Body of pancreas (tissue), 4 donors: ENCODE data around the gene DHRS1. TPM values are rescaled to one million over a fixed set of nuclear protein-coding genes. Genes with fewer than 3 reads are reported as not detected.

Experiments used
- ATAC-seq: fragments of 150-250 bp; one replicate; pipeline ENCODE4 v1.9.1; 2016
- DNase-seq, 4 donors: peaks; one replicate each; pipeline ENCODE4 v3.0.0-alpha.2; 2019
- H3K27ac ChIP-seq, 4 donors: fragments of 200-600 bp; sonication (generic); 1 replicate in 3 of 4; 2 replicates in 1 of 4; pipeline versions ENCODE4 v1.5.1 to v1.6.1; 2016 to 2019; ENCODE audit warnings: mild to moderate bottlenecking in 1 of 4, mixed read lengths in 1 of 4, moderate library complexity in 1 of 4
- H3K27me3 ChIP-seq, 2 donors: fragments of 200-600 bp; sonication (generic); one replicate each; pipeline ENCODE4 v1.6.0; 2016; ENCODE audit warnings: mild to moderate bottlenecking in 1 of 2
- H3K36me3 ChIP-seq, 2 donors: fragments of 200-600 bp; sonication (generic); replicated peaks in 1 of 2; 2 replicates each; pipeline ENCODE4 v1.5.1; 2016; ENCODE audit warnings: low read depth in 2 of 2; ENCODE audit not compliant: insufficient read depth in 1 of 2
- H3K4me1 ChIP-seq: fragments of 200-600 bp; sonication (generic); one replicate; pipeline ENCODE4 v1.6.0; 2016
- H3K4me3 ChIP-seq, 2 donors: fragments of 200-600 bp; sonication (generic); 1 replicate in 1 of 2; 2 replicates in 1 of 2; pipeline ENCODE4 v1.5.1; 2016 to 2019
- H3K9me3 ChIP-seq, 3 donors: fragments of 200-600 bp; sonication (generic); 1 replicate in 2 of 3; 2 replicates in 1 of 3; pipeline ENCODE4 v1.5.1; 2016
- CTCF ChIP-seq, 7 experiments: fragments of 450-650 bp in 4 of 7; fragments of 200-600 bp in 3 of 7; sonication (generic) in 3 of 7; IDR thresholded peaks; one replicate each; pipeline ENCODE4 v1.5.1; 2016 to 2019; ENCODE audit warnings: antibody characterized with exemption in 7 of 7
- POLR2A ChIP-seq, 3 donors: fragments of 450-650 bp; IDR thresholded peaks; one replicate each; pipeline ENCODE4 v1.6.1; 2016; ENCODE audit warnings: antibody characterized with exemption in 3 of 3, mild to moderate bottlenecking in 2 of 3
- WGBS, 2 donors: methylation state at CpG; one replicate each; pipeline ENCODE4 v1.1.5; 2017; 5-methylcytosine and 5-hydroxymethylcytosine counted together
- intact Hi-C: fragments of 100-400 bp; cut with DNase I; formaldehyde crosslinking; loops from one replicate; pipeline ENCODE4 v1.15.1; 2023
- total RNA-seq, 2 donors: library from RNA; depleted of rRNA; stranded (reverse); fragments of >200 nt; gene quantifications; one replicate each; pipeline ENCODE4 v1.1.0, GENCODE V29; 2016

DHRS1 gene
- total RNA-seq, 2 donors from 2014 or later, result 18.8 to 31.4 TPM

- Histone ChIP-seq H3K36me3 (peaks cover 0 to 2% of the 10 kb centered on the region in 2 donors), H3K4me1 (peaks cover 15% of the 10 kb centered on the region), H3K27me3 (no peaks in the 10 kb centered on the region), H3K27ac (no peak overlapping the region), H3K4me3 (no peak overlapping the region), H3K9me3 (no peaks in the 10 kb centered on the region)
- no peak for DNase-seq
- intact Hi-C loops, result no loop called here
- 74 to 79% methylated on average over 4 of the region's 4 CpGs for WGBS, 2 donors
- TF ChIP-seq POLR2A (IDR thresholded peaks at IDR 0.05), result no peak
- no peak for TF ChIP-seq CTCF (IDR thresholded peaks at IDR 0.05)
- no peak for ATAC-seq
These were observed 42.6 kb downstream of the DHRS1 start for GRCh38 chr14:24256960-24257359.

- intact Hi-C loops, result no loop called here
- DNase-seq (no peak), ATAC-seq (no peak)
- Histone ChIP-seq H3K27ac (no peak overlapping the region), H3K9me3 (no peaks in the 10 kb centered on the region), H3K4me1 (peaks cover 15% of the 10 kb centered on the region), H3K4me3 (no peak overlapping the region), H3K36me3 (peaks cover 0 to 2% of the 10 kb centered on the region in 2 donors), H3K27me3 (no peaks in the 10 kb centered on the region)
- TF ChIP-seq CTCF (IDR thresholded peaks at IDR 0.05) (no peak), POLR2A (IDR thresholded peaks at IDR 0.05) (no peak)
- 83 to 90% methylated on average over 9 to 12 of the region's 12 CpGs for WGBS, 2 donors
These were observed 43.5 kb downstream of the DHRS1 start for GRCh38 chr14:24255931-24256711.

GRCh38 chr14:24255438-24255837, 44.1 kb downstream of the DHRS1 start:
- Histone ChIP-seq H3K36me3 (peaks cover 0 to 2% of the 10 kb centered on the region in 2 donors), H3K4me3 (no peak overlapping the region), H3K4me1 (peaks cover 15% of the 10 kb centered on the region), H3K9me3 (no peaks in the 10 kb centered on the region), H3K27ac (no peak overlapping the region), H3K27me3 (no peaks in the 10 kb centered on the region)
- ATAC-seq (no peak), DNase-seq (no peak)
- TF ChIP-seq CTCF (IDR thresholded peaks at IDR 0.05), result no peak
- no peak for TF ChIP-seq POLR2A (IDR thresholded peaks at IDR 0.05)
- WGBS, 2 donors, result 88 to 93% methylated on average over 8 of the region's 8 CpGs
- intact Hi-C loops, result no loop called here

GRCh38 chr14:24254630-24255392, 44.8 kb downstream of the DHRS1 start:
- DNase-seq, result no peak
- Histone ChIP-seq H3K36me3 (peaks cover 0 to 2% of the 10 kb centered on the region in 2 donors), H3K27ac (no peak overlapping the region), H3K4me1 (peaks cover 9% of the 10 kb centered on the region), H3K4me3 (no peak overlapping the region), H3K9me3 (no peaks in the 10 kb centered on the region), H3K27me3 (no peaks in the 10 kb centered on the region)
- 91 to 93% methylated on average over 7 to 19 of the region's 19 CpGs for WGBS, 2 donors
- no peak for ATAC-seq
- no peak for TF ChIP-seq POLR2A (IDR thresholded peaks at IDR 0.05)
- intact Hi-C loops, result loop anchor here (5.0 kb wide), 1 partner anchor 32 kb away; no protein-coding TSS in a partner anchor

- Histone ChIP-seq H3K4me3 (no peak overlapping the region), H3K4me1 (no peaks in the 10 kb centered on the region), H3K36me3 (peaks cover 0 to 2% of the 10 kb centered on the region in 2 donors), H3K9me3 (no peaks in the 10 kb centered on the region), H3K27me3 (no peaks in the 10 kb centered on the region), H3K27ac (no peak overlapping the region)
- WGBS, 2 donors, result 79% methylated on average over 7 of the region's 7 CpGs
- no peak for ATAC-seq
- TF ChIP-seq POLR2A (IDR thresholded peaks at IDR 0.05), result no peak
- no peak for TF ChIP-seq CTCF (IDR thresholded peaks at IDR 0.05)
- intact Hi-C loops, result loop anchor here (5.0 kb wide), 1 partner anchor 33 kb away; no protein-coding TSS in a partner anchor
- no peak for DNase-seq
These were observed 45.6 kb downstream of the DHRS1 start for GRCh38 chr14:24253936-24254335.
